Mesenchymal stem cell (in vitro differentiated cells and primary cell): ENCODE results near the gene SSNA1. TPM values are rescaled to one million over a fixed set of nuclear protein-coding genes. Genes with fewer than 3 reads are reported as not detected.
A peak's percentile ranks its signal among the peaks of the same experiment; 100 is the strongest.

ENCODE experiments used
- DNase-seq: peaks from one replicate; pipeline ENCODE4 v3.0.0-alpha.2; 2013
- H2AFZ ChIP-seq: one replicate; pipeline ENCODE4 v1.6.1; 2013; ENCODE audit warnings: low read depth, mild to moderate bottlenecking, control low read depth, inconsistent platforms, low read length, moderate library complexity
- H2AK5ac ChIP-seq: 2 replicates; pipeline ENCODE4 v1.6.1; 2013; ENCODE audit warnings: low read length, moderate library complexity, mild to moderate bottlenecking, inconsistent platforms; ENCODE audit not compliant: severe bottlenecking
- H2BK120ac ChIP-seq: one replicate; pipeline ENCODE4 v1.6.1; 2013; ENCODE audit warnings: low read depth, mild to moderate bottlenecking, inconsistent platforms, low read length, moderate library complexity
- H2BK12ac ChIP-seq, 2 experiments: one replicate each; pipeline ENCODE4 v1.6.1; 2013; ENCODE audit warnings: inconsistent platforms in 2 of 2, low read length in 2 of 2, mild to moderate bottlenecking in 2 of 2, moderate library complexity in 2 of 2, control low read depth in 1 of 2
- H2BK15ac ChIP-seq: one replicate; pipeline ENCODE4 v1.6.1; 2013; ENCODE audit warnings: mild to moderate bottlenecking, low read depth, inconsistent platforms; ENCODE audit not compliant: poor library complexity, severe bottlenecking
- H2BK5ac ChIP-seq: 2 replicates; pipeline ENCODE4 v1.6.1; 2013; ENCODE audit warnings: low read depth, mild to moderate bottlenecking, low read length, control low read depth, inconsistent platforms; ENCODE audit not compliant: poor library complexity, severe bottlenecking
- H3K14ac ChIP-seq, 2 experiments: one replicate each; pipeline ENCODE4 v1.6.1; 2013; ENCODE audit warnings: inconsistent platforms in 2 of 2, low read length in 2 of 2, control low read depth in 1 of 2, mild to moderate bottlenecking in 1 of 2, moderate library complexity in 1 of 2
- H3K18ac ChIP-seq, 2 experiments: one replicate each; pipeline ENCODE4 v1.6.1; 2013; ENCODE audit warnings: inconsistent platforms in 2 of 2, low read length in 2 of 2, control low read depth in 1 of 2, low read depth in 1 of 2, mild to moderate bottlenecking in 1 of 2
- H3K23ac ChIP-seq, 2 experiments: one replicate each; pipeline ENCODE4 v1.6.1; 2013; ENCODE audit warnings: inconsistent platforms in 2 of 2, low read length in 2 of 2, mild to moderate bottlenecking in 2 of 2, moderate library complexity in 2 of 2, control low read depth in 1 of 2
- H3K27ac ChIP-seq: 2 replicates; pipeline ENCODE4 v1.5.1; 2013; ENCODE audit warnings: mild to moderate bottlenecking, moderate library complexity, low read length, control low read depth, inconsistent platforms; ENCODE audit not compliant: poor library complexity, severe bottlenecking
- H3K27me3 ChIP-seq, 2 experiments: 2 replicates each; pipeline versions ENCODE4 v1.6.1 to v1.7.0; 2013; ENCODE audit warnings: low read length in 2 of 2, mild to moderate bottlenecking in 2 of 2, moderate library complexity in 2 of 2, control low read depth in 1 of 2, inconsistent platforms in 1 of 2; ENCODE audit not compliant: control insufficient read depth in 1 of 2, insufficient read depth in 1 of 2
- H3K36me3 ChIP-seq, 2 experiments: 2 replicates each; pipeline versions ENCODE4 v1.6.1 to v1.7.0; 2013; ENCODE audit warnings: low read length in 2 of 2, control low read depth in 1 of 2, inconsistent platforms in 1 of 2, low read depth in 1 of 2, mild to moderate bottlenecking in 1 of 2; ENCODE audit not compliant: insufficient read depth in 2 of 2, control insufficient read depth in 1 of 2
- H3K4ac ChIP-seq, 2 experiments: one replicate each; pipeline ENCODE4 v1.6.1; 2013; ENCODE audit warnings: inconsistent platforms in 2 of 2, low read length in 2 of 2, mild to moderate bottlenecking in 2 of 2, moderate library complexity in 2 of 2, control low read depth in 1 of 2, low read depth in 1 of 2
- H3K4me1 ChIP-seq: 2 replicates; pipeline ENCODE4 v1.6.1; 2013; ENCODE audit warnings: low read depth, low read length, control low read depth; ENCODE audit not compliant: control insufficient read depth, insufficient read depth
- H3K4me2 ChIP-seq: 2 replicates; pipeline ENCODE4 v1.6.1; 2013; ENCODE audit warnings: low read length, mild to moderate bottlenecking, inconsistent platforms; ENCODE audit not compliant: poor library complexity, severe bottlenecking
- H3K4me3 ChIP-seq, 2 experiments: 2 replicates each; pipeline versions ENCODE4 v1.5.1 to v1.7.0; 2013; ENCODE audit warnings: low read length in 2 of 2, mild to moderate bottlenecking in 2 of 2, control low read depth in 1 of 2, low read depth in 1 of 2; ENCODE audit not compliant: insufficient read depth in 1 of 2
- H3K79me1 ChIP-seq: replicated peaks from 2 replicates; pipeline ENCODE4 v1.6.1; 2013; ENCODE audit warnings: mild to moderate bottlenecking, control low read depth, low read length, inconsistent platforms; ENCODE audit not compliant: poor library complexity, severe bottlenecking
- H3K9ac ChIP-seq: 2 replicates; pipeline ENCODE4 v1.7.0; 2013; ENCODE audit warnings: mild to moderate bottlenecking, low read length, moderate library complexity
- H3K9me3 ChIP-seq: 2 replicates; pipeline ENCODE4 v1.7.0; 2013; ENCODE audit warnings: mild to moderate bottlenecking, low read length; ENCODE audit not compliant: control insufficient read depth
- H4K8ac ChIP-seq: one replicate; pipeline ENCODE4 v1.6.1; 2013; ENCODE audit warnings: inconsistent platforms, mild to moderate bottlenecking, low read length, moderate library complexity
- H4K91ac ChIP-seq: one replicate; pipeline ENCODE4 v1.6.1; 2013; ENCODE audit warnings: mild to moderate bottlenecking, low read length, inconsistent platforms
- WGBS: methylation state at CpG from one replicate; pipeline ENCODE4 v1.1.7; 2013; ENCODE audit warnings: mixed read lengths; 5-methylcytosine and 5-hydroxymethylcytosine counted together
- polyA plus RNA-seq, 2 experiments: library from polyadenylated mRNA; stranded (reverse); fragments of 200-250 nt; gene quantifications; one replicate each; pipeline ENCODE4 v1.2.3, GENCODE V29; 2013

SSNA1 gene, protein sequence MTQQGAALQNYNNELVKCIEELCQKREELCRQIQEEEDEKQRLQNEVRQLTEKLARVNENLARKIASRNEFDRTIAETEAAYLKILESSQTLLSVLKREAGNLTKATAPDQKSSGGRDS
- polyA plus RNA-seq (2013, experiment 1 of 2): 79.1 TPM
- polyA plus RNA-seq (2013, experiment 2 of 2): 79.0 TPM

GRCh38 chr9:137188490-137189296, at the start of gene SSNA1, which contains the start of gene ANAPC2:
SSNA1 (plus strand) TSS chr9:137188676; CDS start chr9:137188727, 51 bp downstream.
ANAPC2 (minus strand) TSS chr9:137188560; CDS start chr9:137188532, 28 bp downstream.
- Histone ChIP-seq H2AK5ac (no peak within 1 kb of the TSS), H3K4me3 (peak within 1 kb of the TSS; percentile 91 to 100), H3K23ac (no peak within 1 kb of the TSS), H2BK120ac (peak within 1 kb of the TSS; percentile 78), H3K36me3 (peaks cover 64 to 72% of the 10 kb centered on the region in 2 experiments), H2BK15ac (peak within 1 kb of the TSS; percentile 96), H4K8ac (peak within 1 kb of the TSS; percentile 99), H3K14ac (peak within 1 kb of the TSS in 1 of 2 experiments; percentile 70), H2BK12ac (no peak within 1 kb of the TSS), H3K4me2 (peak within 1 kb of the TSS; percentile 90), H3K9ac (peak within 1 kb of the TSS; percentile 96), H3K79me1 (peaks cover 65% of the 10 kb centered on the region), H3K9me3 (no peaks in the 10 kb centered on the region), H2AFZ (peak within 1 kb of the TSS; percentile 76), H3K27me3 (no peaks in the 10 kb centered on the region), H3K4me1 (peaks cover 49% of the 10 kb centered on the region), H4K91ac (peak within 1 kb of the TSS; percentile 90), H3K27ac (peak within 1 kb of the TSS; percentile 70), H3K4ac (peak within 1 kb of the TSS; percentile 46 to 73), H2BK5ac (peak within 1 kb of the TSS; percentile 88), H3K18ac (peak within 1 kb of the TSS; percentile 90 to 91)
- under 1% methylated on average over 64 of the region's 98 CpGs for WGBS
- DNase-seq: peak; percentile 93

GRCh38 chr9:137138722-137139467, 49.6 kb upstream of the SSNA1 start, which contains the start of gene GRIN1:
GRIN1 (plus strand) TSS chr9:137139154; CDS start chr9:137139487, 333 bp downstream.
- Histone ChIP-seq H3K36me3 (peaks cover 0 to 8% of the 10 kb centered on the region in 2 experiments), H3K9me3 (no peaks in the 10 kb centered on the region), H3K79me1 (no peaks in the 10 kb centered on the region), H3K18ac (no peak within 1 kb of the TSS), H2BK120ac (no peak within 1 kb of the TSS), H3K14ac (no peak within 1 kb of the TSS), H2BK15ac (no peak within 1 kb of the TSS), H3K9ac (no peak within 1 kb of the TSS), H2BK12ac (no peak within 1 kb of the TSS), H2AFZ (no peak within 1 kb of the TSS), H3K4me3 (peak within 1 kb of the TSS in 1 of 2 experiments; percentile 28), H3K23ac (no peak within 1 kb of the TSS), H3K4ac (no peak within 1 kb of the TSS), H3K4me2 (no peak within 1 kb of the TSS), H3K27ac (no peak within 1 kb of the TSS), H4K8ac (no peak within 1 kb of the TSS), H3K27me3 (peaks cover 71 to 79% of the 10 kb centered on the region in 2 experiments), H4K91ac (no peak within 1 kb of the TSS), H2BK5ac (no peak within 1 kb of the TSS), H3K4me1 (peaks cover 6% of the 10 kb centered on the region), H2AK5ac (no peak within 1 kb of the TSS)
- 28% methylated on average over 49 of the region's 104 CpGs for WGBS
- DNase-seq: peak; percentile 28

DNA sequence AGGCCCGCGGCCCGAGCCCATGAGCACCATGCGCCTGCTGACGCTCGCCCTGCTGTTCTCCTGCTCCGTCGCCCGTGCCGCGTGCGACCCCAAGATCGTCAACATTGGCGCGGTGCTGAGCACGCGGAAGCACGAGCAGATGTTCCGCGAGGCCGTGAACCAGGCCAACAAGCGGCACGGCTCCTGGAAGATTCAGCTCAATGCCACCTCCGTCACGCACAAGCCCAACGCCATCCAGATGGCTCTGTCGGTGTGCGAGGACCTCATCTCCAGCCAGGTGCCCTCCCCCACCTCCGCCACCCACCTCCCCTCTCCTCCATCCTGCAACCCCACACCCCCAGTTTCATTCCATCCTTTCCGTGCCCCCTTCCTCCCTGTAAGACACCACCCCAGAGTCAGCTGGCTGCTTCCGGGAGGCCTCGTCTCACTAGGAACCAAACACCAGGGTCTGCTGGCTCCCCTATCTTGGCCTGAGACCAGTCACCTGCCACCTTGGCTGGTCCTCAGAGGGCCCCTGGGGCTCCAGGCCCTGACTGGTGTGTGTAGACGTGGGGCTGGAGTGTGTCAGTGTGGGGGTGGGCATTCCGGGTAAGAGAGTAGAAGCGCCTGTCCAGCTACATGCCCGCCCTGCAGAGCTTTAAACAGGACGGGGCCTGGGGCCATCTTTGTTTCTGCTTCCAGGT, 48.9 kb upstream of the SSNA1 start:
- WGBS: 51% methylated on average over 37 of the region's 37 CpGs
- no peak overlapping the region for H3K9ac ChIP-seq
- DNase-seq: no peak

More for the DNA sequence above, 48.9 kb upstream of the SSNA1 start:
- no peak overlapping the region for H3K14ac ChIP-seq
- no peak overlapping the region for H2BK120ac ChIP-seq
- no peak overlapping the region for H4K91ac ChIP-seq
- no peak overlapping the region for H4K8ac ChIP-seq
- no peak overlapping the region for H2BK15ac ChIP-seq
- H3K4ac ChIP-seq: no peak overlapping the region
- peaks cover 0 to 8% of the 10 kb centered on the region in 2 experiments for H3K36me3 ChIP-seq
- no peak overlapping the region for H3K27ac ChIP-seq
- no peaks in the 10 kb centered on the region for H3K9me3 ChIP-seq
- H2AFZ ChIP-seq: no peak overlapping the region
- H3K4me3 ChIP-seq: peak overlapping the region in 1 of 2 experiments; percentile 28
- no peak overlapping the region for H2BK5ac ChIP-seq
- no peak overlapping the region for H3K18ac ChIP-seq
- H2BK12ac ChIP-seq: no peak overlapping the region
- no peak overlapping the region for H3K23ac ChIP-seq
- peaks cover 71 to 79% of the 10 kb centered on the region in 2 experiments for H3K27me3 ChIP-seq
- H3K4me2 ChIP-seq: no peak overlapping the region
- no peak overlapping the region for H2AK5ac ChIP-seq
- no peaks in the 10 kb centered on the region for H3K79me1 ChIP-seq
- H3K4me1 ChIP-seq: peaks cover 6% of the 10 kb centered on the region
